ENCODE measurements around the gene GJA1.
A peak's percentile ranks its signal among the peaks of the same experiment; 100 is the strongest.
"Not testable (repeated sequence)": the region's sequence is repeated elsewhere in the genome, so short reads cannot be mapped to it uniquely, and the experiment has no call there.

GJA1 gene

DNA sequence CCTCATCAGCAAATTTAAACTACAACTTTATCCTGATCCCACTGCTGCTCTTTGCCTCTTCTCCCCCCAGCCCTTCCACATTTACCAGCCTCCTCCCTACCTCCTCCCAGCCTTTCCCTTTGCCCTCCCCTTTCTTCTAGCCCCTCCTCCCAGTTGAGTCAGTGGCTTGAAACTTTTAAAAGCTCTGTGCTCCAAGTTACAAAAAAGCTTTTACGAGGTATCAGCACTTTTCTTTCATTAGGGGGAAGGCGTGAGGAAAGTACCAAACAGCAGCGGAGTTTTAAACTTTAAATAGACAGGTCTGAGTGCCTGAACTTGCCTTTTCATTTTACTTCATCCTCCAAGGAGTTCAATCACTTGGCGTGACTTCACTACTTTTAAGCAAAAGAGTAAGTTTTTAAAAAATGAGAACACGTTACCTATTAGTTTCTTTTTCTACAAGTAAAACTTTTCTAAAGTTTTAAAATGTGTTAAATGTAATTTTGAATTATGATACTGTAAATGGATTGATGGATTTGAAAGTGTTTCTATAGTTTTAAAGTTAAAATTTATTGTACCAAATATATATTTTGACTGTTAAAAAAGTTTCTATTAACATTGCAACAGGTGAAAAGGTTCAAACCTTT, at the start of gene GJA1:
Gene GJA1, plus strand, starts transcription at position 203 of the 626 bp plus-strand sequence. CDS start 11,202 bp downstream, outside the sequence.
- no peak for DNase-seq

- DNase-seq, result not testable (repeated sequence)
These were observed 48.9 kb upstream of the GJA1 start for GRCh38 chr6:121386551-121386950.

DNA sequence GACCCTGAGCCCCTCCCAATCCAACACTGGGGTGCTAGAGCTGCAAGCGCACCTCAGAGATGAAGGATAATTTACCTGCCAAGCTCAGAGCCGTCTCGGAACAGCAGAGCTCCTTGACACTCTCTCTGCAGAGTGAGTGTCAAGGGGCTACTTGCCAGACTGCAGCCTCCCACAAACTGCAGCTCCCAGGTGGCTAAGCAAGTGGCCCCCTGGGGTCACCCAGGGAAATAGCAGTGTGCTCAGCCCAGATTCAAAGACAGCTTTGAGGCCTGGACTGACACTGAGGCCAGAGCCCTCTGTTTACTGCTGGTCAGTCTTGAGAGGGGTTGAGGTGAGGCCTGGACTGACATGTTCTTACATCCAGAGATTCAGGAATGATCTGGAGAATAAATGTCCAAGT, 46.0 kb upstream of the GJA1 start:
- DNase-seq, result no peak

DNA sequence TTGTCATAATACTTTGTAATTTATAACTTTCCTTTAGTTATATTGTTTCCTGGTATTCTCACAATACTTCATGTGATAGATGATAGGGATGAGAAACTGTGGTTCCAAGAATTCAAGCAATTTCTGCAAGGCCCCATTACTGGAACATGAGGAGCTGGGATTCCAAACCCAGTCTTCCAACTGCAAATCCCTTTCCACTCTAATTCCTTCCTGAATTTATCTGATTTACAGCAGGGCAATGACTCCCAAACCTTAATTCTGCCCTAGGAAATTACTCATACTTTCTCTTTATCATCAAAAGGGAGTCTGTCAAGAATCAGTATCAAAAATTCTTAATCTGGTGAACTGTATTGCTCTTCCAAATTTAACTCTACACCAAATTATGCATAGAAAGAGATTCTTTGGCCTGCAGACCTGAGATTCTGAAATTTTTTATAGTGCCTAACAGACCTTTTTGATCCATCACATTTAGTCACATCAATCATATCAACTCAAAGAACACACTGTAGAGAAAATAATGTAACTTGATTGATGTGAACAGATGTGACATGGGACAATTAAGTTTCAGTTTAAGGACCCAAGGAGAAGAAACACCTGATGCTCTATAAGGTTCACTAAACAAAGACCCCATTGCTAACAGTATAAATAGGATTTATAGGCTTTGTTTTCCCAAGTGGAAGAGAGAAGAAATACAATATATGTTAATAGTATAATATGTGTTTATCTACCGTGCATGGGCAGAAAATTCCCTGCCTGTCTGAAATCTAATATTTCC, 41.5 kb upstream of the GJA1 start:
- DNase-seq, result peak; percentile 92

GRCh38 chr6:121395736-121396135, 39.7 kb upstream of the GJA1 start:
- no peak for DNase-seq

GRCh38 chr6:121397188-121397587, 38.3 kb upstream of the GJA1 start:
- DNase-seq, result not testable (repeated sequence)

- no peak for DNase-seq
These were observed 37.3 kb upstream of the GJA1 start for GRCh38 chr6:121398127-121398526.

DNA sequence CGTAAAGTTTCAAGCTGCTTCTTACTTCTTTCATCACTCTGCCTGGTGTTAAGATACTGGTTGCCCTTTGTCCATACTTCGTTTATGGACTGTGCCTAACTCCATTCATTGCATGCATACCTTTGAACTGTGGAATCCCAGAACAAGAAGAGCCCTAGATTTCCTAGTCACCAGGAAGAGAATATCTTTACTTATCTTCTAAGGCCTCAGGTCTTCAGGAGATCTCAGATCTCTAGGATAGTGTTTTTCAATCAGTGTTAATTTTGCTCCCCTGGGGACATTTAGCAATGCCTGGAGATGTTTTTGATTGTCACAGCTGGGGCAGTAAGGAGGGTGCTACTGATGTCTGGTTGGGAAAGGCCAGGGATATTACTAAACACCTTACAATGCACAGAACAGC, 35.5 kb upstream of the GJA1 start:
- DNase-seq, result no peak

- no peak for DNase-seq
These were observed 31.5 kb upstream of the GJA1 start for GRCh38 chr6:121403964-121404363.

- DNase-seq, result no peak
These were observed 30.1 kb upstream of the GJA1 start for GRCh38 chr6:121405306-121405705.

GRCh38 chr6:121408321-121408720, 27.1 kb upstream of the GJA1 start:
- DNase-seq, result no peak

DNA sequence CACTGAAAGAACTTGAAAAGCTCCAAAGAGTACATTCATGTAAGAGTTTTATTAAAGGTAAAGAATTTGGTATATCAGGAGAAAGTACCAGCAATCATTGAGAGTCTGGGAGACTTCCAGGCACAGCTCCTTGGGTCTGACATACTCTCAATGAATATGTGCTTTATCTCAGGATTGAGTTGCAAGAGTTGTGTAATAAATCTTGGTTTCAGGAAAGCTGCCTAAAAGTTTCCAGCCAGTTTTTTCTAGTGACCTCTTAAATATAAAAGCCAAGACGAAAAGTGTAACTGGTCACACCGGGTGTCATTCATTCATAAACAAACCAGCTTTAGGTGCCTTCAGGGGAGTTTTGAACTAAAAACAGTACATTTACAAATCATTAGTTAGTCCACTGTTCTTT, 21.6 kb upstream of the GJA1 start:
- no peak for DNase-seq

- DNase-seq, result no peak
These were observed 17.1 kb upstream of the GJA1 start for GRCh38 chr6:121418346-121418745.

DNA sequence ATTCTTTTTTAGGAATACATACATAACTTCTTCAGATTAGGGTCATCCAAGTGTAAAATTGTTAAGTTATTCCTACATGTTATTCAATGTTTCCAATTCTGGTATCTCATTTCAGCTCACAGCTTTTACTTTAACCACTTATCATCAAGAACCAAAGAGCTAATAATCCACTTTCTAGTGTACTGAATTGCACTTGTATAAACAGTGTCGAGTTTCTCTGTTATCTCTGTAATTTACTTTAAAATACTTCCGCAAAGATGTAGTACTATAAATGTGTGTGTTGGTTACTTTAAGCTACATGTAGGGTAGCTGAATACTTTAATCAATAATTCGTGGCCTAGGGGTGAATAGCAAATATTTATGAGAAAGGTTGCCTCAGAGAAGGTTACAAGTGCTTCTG, 8.8 kb upstream of the GJA1 start:
- DNase-seq, result no peak

DNA sequence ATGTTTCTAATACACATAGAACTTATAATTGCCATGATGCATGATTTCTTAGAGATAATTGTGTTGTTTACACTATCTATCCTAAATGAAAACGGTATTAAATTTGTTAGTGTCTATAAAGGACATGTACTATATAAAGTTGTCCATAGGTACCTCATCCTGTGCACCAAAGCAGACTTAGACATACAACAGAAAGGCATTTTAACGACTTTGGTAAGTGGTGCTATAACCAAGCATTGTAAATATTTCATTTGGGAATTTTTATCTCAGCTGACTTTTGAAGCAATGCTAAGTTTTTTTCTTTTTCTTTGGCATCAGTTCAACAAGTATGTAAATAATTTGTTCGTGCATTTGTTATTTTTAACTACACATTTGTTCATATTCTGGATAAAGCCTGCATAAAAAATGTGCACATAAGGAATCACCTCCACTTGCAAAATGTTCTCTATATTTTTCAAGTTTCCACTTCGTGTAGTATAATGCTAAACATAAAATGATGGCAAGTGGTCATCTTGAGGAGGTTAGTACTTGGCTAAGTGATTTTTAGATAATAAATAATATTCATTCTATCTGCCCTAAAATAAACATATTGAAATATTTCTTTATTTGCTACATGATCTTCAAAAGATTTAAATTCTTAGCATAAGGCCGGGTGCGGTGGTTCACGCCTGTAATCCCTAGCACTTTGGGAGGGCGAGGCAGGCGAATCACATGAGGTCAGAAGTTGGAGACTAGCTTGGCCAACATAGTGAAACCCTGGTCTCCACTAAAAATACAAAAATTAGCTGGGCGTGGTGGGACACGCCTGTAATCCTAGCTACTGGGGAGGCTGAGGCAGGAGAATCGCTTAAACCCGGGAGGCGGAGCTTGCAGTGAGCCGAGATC, 6.3 kb upstream of the GJA1 start:
- no peak for DNase-seq

GRCh38 chr6:121430514-121431460, 4.7 kb upstream of the GJA1 start:
- peak; percentile 21 for DNase-seq

GRCh38 chr6:121431776-121432175, 3.7 kb upstream of the GJA1 start:
- DNase-seq, result not testable (repeated sequence)

GRCh38 chr6:121434037-121434770, 1.2 kb upstream of the GJA1 start:
- DNase-seq, result no peak

DNA sequence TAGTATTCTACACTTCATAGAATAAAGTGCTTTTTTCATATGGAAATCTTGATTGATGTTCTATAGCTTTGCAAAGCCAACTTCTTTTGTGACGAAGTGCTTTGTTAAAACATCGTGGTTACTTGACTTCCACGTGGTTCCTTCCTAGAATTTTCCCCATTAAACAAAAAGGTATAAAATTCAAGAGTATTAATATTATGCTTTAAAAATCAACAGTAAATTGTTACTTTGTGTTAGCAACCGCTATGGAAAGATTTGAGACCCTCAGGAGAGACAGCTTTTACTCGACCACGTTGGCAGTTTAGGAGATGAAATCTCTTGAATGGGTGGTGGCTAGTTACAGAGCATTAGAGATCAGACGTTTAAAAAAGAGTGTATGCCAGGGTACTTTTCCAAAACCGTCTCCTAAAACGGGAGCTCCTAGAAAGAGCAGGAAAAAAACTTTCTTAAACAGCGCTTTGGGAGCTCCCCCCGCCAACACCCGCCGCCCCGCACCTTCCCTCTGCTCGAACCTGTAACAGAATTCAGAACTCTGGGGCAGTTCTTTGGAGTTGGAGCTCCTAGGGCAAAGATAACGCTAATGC, 920 bp downstream of the GJA1 start:
- no peak for DNase-seq

GRCh38 chr6:121436960-121437850, 1.8 kb downstream of the GJA1 start:
- no peak for DNase-seq

Data from NCI-H2171 treated with DMSO at 0.1 percent for 48 hours (cell line).